HFF-Myc (cell line): ENCODE results near the gene TBC1D22A.

Experiments used
- DNase-seq: peaks from one replicate; pipeline ENCODE4 v3.0.0-alpha.2; 2011; ENCODE audit warnings: low read depth; ENCODE audit errors: extremely low read depth
- H3K4me3 ChIP-seq: replicated peaks from 2 replicates; pipeline ENCODE4 v1.5.1; 2011; ENCODE audit warnings: low read depth, mild to moderate bottlenecking, control low read depth, low read length
- CTCF ChIP-seq: IDR thresholded peaks from 2 replicates; pipeline ENCODE4 v1.5.1; 2012; ENCODE audit warnings: mild to moderate bottlenecking, low read depth, low read length, control low read depth; ENCODE audit errors: missing control alignments

Gene TBC1D22A

GRCh38 chr22:46937939-46938338 is 175.5 kb downstream of the TBC1D22A start:
- no peak overlapping the region for H3K4me3 ChIP-seq
- no peak for DNase-seq

GRCh38 chr22:46941968-46942798 is 179.7 kb downstream of the TBC1D22A start:
- no peak for DNase-seq
- TF ChIP-seq CTCF = no peak
- no peak overlapping the region for H3K4me3 ChIP-seq

More at GRCh38 chr22:46937939-46938338, 175.5 kb downstream of the TBC1D22A start:
- no peak for TF ChIP-seq CTCF

GRCh38 chr22:46942799-46943785 is 180.6 kb downstream of the TBC1D22A start:
- H3K4me3 ChIP-seq = no peak overlapping the region
- DNase-seq = no peak
- no peak for TF ChIP-seq CTCF

GRCh38 chr22:46945481-46945880 is 183.0 kb downstream of the TBC1D22A start:
- H3K4me3 ChIP-seq = no peak overlapping the region
- TF ChIP-seq CTCF = no peak
- DNase-seq = no peak

GRCh38 chr22:46946383-46946962 is 184.0 kb downstream of the TBC1D22A start:
- no peak overlapping the region for H3K4me3 ChIP-seq
- TF ChIP-seq CTCF = no peak
- no peak for DNase-seq

GRCh38 chr22:46947516-46948257 is 185.2 kb downstream of the TBC1D22A start:
- TF ChIP-seq CTCF = no peak
- DNase-seq = no peak
- no peak overlapping the region for H3K4me3 ChIP-seq
